ENCODE data around the gene PPARD. TPM values are rescaled to one million over a fixed set of nuclear protein-coding genes. Genes with fewer than 3 reads are reported as not detected.

Gene PPARD
- 4.8 to 7.0 TPM (median 5.7 TPM) in 5 replicates for total RNA-seq (2022; extraction: Qiagen RNA extraction; ENCODE audit: low read depth)

GRCh38 chr6:35342258-35343091, at the start of gene PPARD:
Gene PPARD, plus strand, starts transcription at chr6:35342558. Its CDS starts 68,530 bp downstream, at chr6:35411088.

DNA sequence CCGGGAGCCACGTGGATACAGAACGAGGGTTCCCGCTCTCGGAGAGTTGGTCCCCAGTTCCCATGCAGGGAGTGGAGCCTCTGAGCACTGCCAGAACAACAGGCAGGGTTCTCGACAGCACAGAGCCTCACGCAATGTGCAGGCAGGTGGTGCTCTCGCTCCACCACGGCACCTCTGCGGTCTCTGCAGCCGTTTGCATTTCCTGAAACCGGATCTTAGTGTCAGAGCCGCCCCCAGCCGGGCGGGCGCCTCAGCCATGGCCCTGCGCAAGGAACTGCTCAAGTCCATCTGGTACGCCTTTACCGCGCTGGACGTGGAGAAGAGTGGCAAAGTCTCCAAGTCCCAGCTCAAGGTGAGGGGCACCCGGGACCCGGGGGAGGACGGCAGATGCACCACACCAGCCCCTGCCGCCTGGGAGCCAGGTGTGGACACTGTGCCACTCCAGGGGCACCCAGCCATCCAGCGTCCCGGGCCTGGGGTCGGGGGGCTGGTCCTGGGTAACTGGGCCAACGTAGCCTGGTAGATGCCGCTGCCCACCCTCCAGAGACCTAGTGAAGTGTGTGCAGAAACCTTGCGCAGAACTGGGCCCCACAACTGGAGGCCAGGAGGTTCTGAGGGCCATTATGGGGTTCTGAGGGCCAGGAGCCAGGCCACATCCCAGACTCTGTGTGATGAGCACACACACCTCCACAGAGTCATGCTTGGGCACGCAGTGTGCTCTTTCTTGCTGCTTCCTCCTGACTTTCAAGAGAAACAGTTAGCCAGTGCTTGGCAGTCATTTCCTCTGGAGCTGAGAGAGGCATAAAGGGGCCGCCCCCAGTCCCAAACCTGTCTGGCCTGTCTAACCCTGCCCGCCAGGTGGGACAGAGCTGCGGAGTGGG, 44.5 kb upstream of the PPARD start, which contains the start of gene DEF6:
Gene DEF6 (plus strand): TSS at position 218 of the 881 bp plus-strand sequence. CDS start 39 bp downstream, at position 257.

GRCh38 chr6:35452183-35453090, 110.1 kb downstream of the PPARD start, which contains the start of gene FANCE:
Gene FANCE, plus strand, starts transcription at chr6:35452338. Its CDS starts 208 bp downstream, at chr6:35452546.

GRCh38 chr6:35468181-35468979, 126.0 kb downstream of the PPARD start, which contains the start of gene RPL10A:
Gene RPL10A, plus strand, starts transcription at chr6:35468401. Its CDS starts 34 bp downstream, at chr6:35468435.

Other genes starting within 250 kb of the PPARD start
- not detected in 5 replicates for gene TCP11, start 201.2 kb upstream of the PPARD start, total RNA-seq (2022; extraction: Qiagen RNA extraction; ENCODE audit: low read depth)
- 0.05 to 0.12 TPM (median 0.07 TPM) in 5 replicates for gene SCUBE3, start 128.6 kb upstream of the PPARD start, total RNA-seq (2022; extraction: Qiagen RNA extraction; ENCODE audit: low read depth)
- gene ZNF76, start 82.8 kb upstream of the PPARD start, total RNA-seq (2022; extraction: Qiagen RNA extraction; ENCODE audit: low read depth) = 8.6 to 12.3 TPM (median 8.9 TPM) in 5 replicates
- 0.06 to 0.09 TPM (median 0.06 TPM) in 3 of 5 replicates, not detected in the others for gene DEF6, start 44.7 kb upstream of the PPARD start, total RNA-seq (2022; extraction: Qiagen RNA extraction; ENCODE audit: low read depth)
- 2.2 to 3.1 TPM (median 2.9 TPM) in 5 replicates for gene FANCE, start 109.8 kb downstream of the PPARD start, total RNA-seq (2022; extraction: Qiagen RNA extraction; ENCODE audit: low read depth)
- gene RPL10A, start 125.8 kb downstream of the PPARD start, total RNA-seq (2022; extraction: Qiagen RNA extraction; ENCODE audit: low read depth) = 1,379 to 1,552 TPM (median 1,478 TPM) in 5 replicates
- 4.3 to 6.4 TPM (median 5.0 TPM) in 5 replicates for gene TEAD3, start 154.5 kb downstream of the PPARD start, total RNA-seq (2022; extraction: Qiagen RNA extraction; ENCODE audit: low read depth)
- gene TULP1, start 170.3 kb downstream of the PPARD start, total RNA-seq (2022; extraction: Qiagen RNA extraction; ENCODE audit: low read depth) = not detected in 5 replicates

Measured in A549 treated with CpdA at 1 μM for 4 hours (cell line).